HepG2 (cell line): Measurements from ENCODE around the gene USP25. TPM values are rescaled to one million over a fixed set of nuclear protein-coding genes. Genes with fewer than 3 reads are reported as not detected.

Experiments used
- ATAC-seq: fragments of 200-7000 bp; cut with Tn5 transposase; 3 replicates; pipeline ENCODE4 v1.9.1; 2020; ENCODE audit warnings: mild to moderate bottlenecking, moderate library complexity
- BruUV-seq: library from RNA; stranded (reverse); fragments of 400-500 nt; replicated peaks from 2 replicates; lab custom pipeline; 2021; lab: Mats Ljungman, UMichigan
- CTCF ChIA-PET: fragments of 300-600 bp; formaldehyde crosslinking; extraction: SDS; loops from one replicate; lab custom pipeline; 2021; ENCODE audit warnings: low total read pairs, inconsistent platforms, low intra/inter-chr PET ratio; lab: Yijun Ruan, JAX
- POLR2A ChIA-PET: fragments of 350-600 bp; sonication (Branson Sonifier 250); formaldehyde crosslinking; loops from one replicate; lab custom pipeline; 2020; ENCODE audit warnings: antibody characterized with exemption, inconsistent platforms; lab: Yijun Ruan, JAX
- DNase-seq: peaks from one replicate; pipeline ENCODE4 v3.0.0-alpha.2; 2015; ENCODE audit warnings: low spot score
- FAIRE-seq: peaks from 3 replicates; lab custom pipeline; 2011; peaks lifted over from hg19 to GRCh38; lab: Jason Lieb, UNC
- H2AFZ ChIP-seq: one replicate; pipeline ENCODE4 v1.6.1; 2011; ENCODE audit warnings: low read length, inconsistent platforms
- H3K27ac ChIP-seq: fragments of 300-600 bp; 3 replicates; pipeline ENCODE4 v1.8.0; 2011; ENCODE audit warnings: mixed run types, mild to moderate bottlenecking, mixed read lengths, low read length, inconsistent platforms; ENCODE audit not compliant: insufficient read depth; ENCODE audit errors: extremely low read length
- H3K27me3 ChIP-seq, 2 experiments: fragments of 200-600 bp in 1 of 2; 2 replicates in 1 of 2; 3 replicates in 1 of 2; pipeline versions ENCODE4 v1.6.0 to v1.8.0; 2011; ENCODE audit warnings: low read length in 2 of 2, mild to moderate bottlenecking in 2 of 2, moderate library complexity in 2 of 2, inconsistent platforms in 1 of 2; ENCODE audit not compliant: insufficient read depth in 2 of 2, control insufficient read depth in 1 of 2
- H3K36me3 ChIP-seq, 2 experiments: fragments of 200-600 bp in 1 of 2; replicated peaks in 1 of 2; 2 replicates in 1 of 2; 3 replicates in 1 of 2; pipeline versions ENCODE4 v1.5.1 to v1.8.0; 2011; ENCODE audit warnings: low read length in 2 of 2, inconsistent platforms in 1 of 2; ENCODE audit not compliant: insufficient read depth in 2 of 2, control insufficient read depth in 1 of 2
- H3K4me1 ChIP-seq: 2 replicates; pipeline ENCODE4 v1.5.1; 2012; ENCODE audit warnings: low read length, inconsistent platforms; ENCODE audit not compliant: insufficient read depth
- H3K4me2 ChIP-seq: 2 replicates; pipeline ENCODE4 v1.6.0; 2011; ENCODE audit warnings: low read depth, low read length, inconsistent platforms
- H3K4me3 ChIP-seq, 3 experiments: fragments of 200-600 bp in 1 of 3; sonication (generic), shearing (Covaris generic) in 1 of 3; replicated peaks in 1 of 3; 2 replicates each; pipeline ENCODE4 v1.5.1; 2011 to 2016; ENCODE audit warnings: low read length in 3 of 3, inconsistent platforms in 2 of 3, low read depth in 2 of 3, mild to moderate bottlenecking in 2 of 3, control low read depth in 1 of 3, mixed read lengths in 1 of 3; ENCODE audit not compliant: insufficient read depth in 1 of 3
- H3K79me2 ChIP-seq: one replicate; pipeline ENCODE4 v1.6.1; 2011; ENCODE audit warnings: low read length, inconsistent platforms; ENCODE audit not compliant: insufficient read depth
- H3K9ac ChIP-seq: 2 replicates; pipeline ENCODE4 v1.6.0; 2011; ENCODE audit warnings: mild to moderate bottlenecking, low read depth, low read length, inconsistent platforms; ENCODE audit not compliant: insufficient read depth
- H3K9me3 ChIP-seq: 2 replicates; pipeline ENCODE4 v1.5.1; 2012; ENCODE audit warnings: mild to moderate bottlenecking, low read length
- H4K20me1 ChIP-seq: 2 replicates; pipeline ENCODE4 v1.6.0; 2011; ENCODE audit warnings: inconsistent platforms, mild to moderate bottlenecking, low read length, moderate library complexity; ENCODE audit not compliant: insufficient read depth
- CREB1 ChIP-seq, 2 experiments: fragments of 450-650 bp in 1 of 2; IDR thresholded peaks; 2 replicates each; pipeline ENCODE4 v1.6.1; 2016 to 2017; ENCODE audit warnings: control low read depth in 1 of 2, mild to moderate bottlenecking in 1 of 2, missing compliant biosample characterization in 1 of 2, missing genetic modification characterization in 1 of 2
- CREM ChIP-seq, 2 experiments: sonication (generic) in 1 of 2; formaldehyde crosslinking in 1 of 2; IDR thresholded peaks; 2 replicates each; pipeline versions ENCODE4 v1.4.0 to v1.6.1; 2016 to 2020; ENCODE audit warnings: antibody characterized with exemption in 1 of 2, mild to moderate bottlenecking in 1 of 2, missing genetic modification reagents in 1 of 2
- FOSL2 ChIP-seq: sonication (generic); formaldehyde crosslinking; IDR thresholded peaks from 2 replicates; pipeline ENCODE4 v1.4.0; 2020; ENCODE audit warnings: missing genetic modification reagents
- HNRNPK ChIP-seq: fragments of 200-400 bp; formaldehyde crosslinking; IDR thresholded peaks from 2 replicates; pipeline ENCODE4 v1.6.1; 2018; ENCODE audit warnings: low read length, low read depth, moderate library complexity, mild to moderate bottlenecking; ENCODE audit not compliant: poor library complexity, severe bottlenecking
- KAT7 ChIP-seq: IDR thresholded peaks from 2 replicates; pipeline ENCODE4 v1.6.1; 2018; ENCODE audit warnings: borderline replicate concordance, missing compliant biosample characterization
- MTA1 ChIP-seq: sonication (generic); formaldehyde crosslinking; IDR thresholded peaks from 2 replicates; pipeline ENCODE4 v1.4.0; 2020; ENCODE audit warnings: missing genetic modification reagents, mild to moderate bottlenecking, borderline replicate concordance
- ZFP36L2 ChIP-seq: sonication (generic); formaldehyde crosslinking; IDR thresholded peaks from 2 replicates; pipeline ENCODE4 v1.4.0; 2020; ENCODE audit warnings: missing genetic modification reagents
- ZKSCAN8 ChIP-seq: IDR thresholded peaks from 2 replicates; pipeline ENCODE4 v1.6.1; 2016; ENCODE audit warnings: borderline replicate concordance, missing genetic modification reagents, missing compliant biosample characterization
- ZNF225 ChIP-seq: sonication (generic); formaldehyde crosslinking; IDR thresholded peaks from 2 replicates; pipeline ENCODE4 v1.4.0; 2020; ENCODE audit warnings: mild to moderate bottlenecking, missing genetic modification reagents
- ZNF326 ChIP-seq: sonication (generic); formaldehyde crosslinking; IDR thresholded peaks from 2 replicates; pipeline ENCODE4 v1.4.0; 2020; ENCODE audit warnings: missing genetic modification reagents, borderline replicate concordance
- ZNF451 ChIP-seq: sonication (generic); formaldehyde crosslinking; IDR thresholded peaks from 2 replicates; pipeline ENCODE4 v1.5.0; 2020; ENCODE audit warnings: mild to moderate bottlenecking, missing genetic modification reagents
- ZSCAN30 ChIP-seq: sonication (generic); formaldehyde crosslinking; IDR thresholded peaks from 2 replicates; pipeline ENCODE4 v1.5.0; 2020; ENCODE audit warnings: mild to moderate bottlenecking, missing genetic modification reagents
- WGBS: methylation state at CpG from one replicate; pipeline ENCODE4 v1.1.6; 2017; ENCODE audit warnings: low lambda C conversion rate; 5-methylcytosine and 5-hydroxymethylcytosine counted together
- in situ Hi-C: cut with HindIII; loops from 2 replicates; pipeline ENCODE4 v1.10.0; 2017; ENCODE audit warnings: low pct_unique_long_range_greater_than_20kb; ENCODE audit not compliant: extremely low pct_ligation_motif_present
- intact Hi-C: fragments of 100-400 bp; cut with micrococcal nuclease; formaldehyde crosslinking; loops from one replicate; pipeline ENCODE4 v1.10.0; 2022; ENCODE audit not compliant: unreplicated experiment
- polyA plus RNA-seq, 8 experiments: library from polyadenylated mRNA; depleted of rRNA in 3 of 8; stranded (reverse) in 7 of 8; unstranded in 1 of 8; fragments of >200 nt; fragmentation: Illumina TruSeq in 4 of 8; extraction: Trizol in 4 of 8; gene quantifications; 2 replicates each; pipeline versions ENCODE4 v1.2.1 to v1.2.3, GENCODE V29; 2011 to 2016; ENCODE audit warnings: low read depth in 4 of 8, missing spikeins in 1 of 8, mixed read lengths in 1 of 8; ENCODE audit not compliant: insufficient read depth in 1 of 8
- total RNA-seq, 5 experiments: library from RNA; depleted of rRNA; stranded (reverse); fragments of >200 nt; fragmentation: Illumina TruSeq; extraction: Trizol; gene quantifications; 2 replicates each; pipeline ENCODE4 v1.2.3, GENCODE V29; 2016; ENCODE audit warnings: low read depth in 1 of 5
- TF ChIP-seq, protein P1 (sequence below): fragments of 450-650 bp; IDR thresholded peaks from 2 replicates; pipeline ENCODE4 v1.6.1; 2016
- TF ChIP-seq, protein P2 (sequence below): sonication (generic); formaldehyde crosslinking; IDR thresholded peaks from 2 replicates; pipeline ENCODE4 v1.5.0; 2020; ENCODE audit warnings: mild to moderate bottlenecking, missing genetic modification reagents

USP25 gene
- total and polyA plus RNA-seq, 2 of the 13 experiments (the other 11 are each of a cell fraction or from before 2014, with no cell fraction given) = 12.4 to 26.3 TPM

DNA sequence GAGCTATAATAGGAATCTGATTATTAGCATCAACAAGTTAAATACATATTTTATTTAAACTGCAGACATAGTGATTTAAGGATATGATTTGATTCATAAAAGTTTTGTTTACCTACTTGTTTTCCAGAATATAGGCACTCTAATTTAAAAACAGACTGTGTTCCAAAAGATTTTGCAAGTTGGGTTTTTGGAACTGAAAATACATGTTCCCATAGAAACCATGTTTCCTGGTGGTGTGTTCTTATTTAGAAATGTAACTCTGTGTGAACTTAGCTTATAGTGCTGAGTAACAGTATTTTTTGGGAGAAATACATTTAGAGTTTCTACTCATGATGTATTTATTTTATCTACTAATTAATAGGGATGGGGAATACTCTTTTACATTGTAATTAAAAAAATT, 21.8 kb downstream of the USP25 start:
- no peak for TF ChIP-seq KAT7
- TF ChIP-seq ZFP36L2 (CRISPR knock-in tag) = no peak
- TF ChIP-seq, protein P1, sequence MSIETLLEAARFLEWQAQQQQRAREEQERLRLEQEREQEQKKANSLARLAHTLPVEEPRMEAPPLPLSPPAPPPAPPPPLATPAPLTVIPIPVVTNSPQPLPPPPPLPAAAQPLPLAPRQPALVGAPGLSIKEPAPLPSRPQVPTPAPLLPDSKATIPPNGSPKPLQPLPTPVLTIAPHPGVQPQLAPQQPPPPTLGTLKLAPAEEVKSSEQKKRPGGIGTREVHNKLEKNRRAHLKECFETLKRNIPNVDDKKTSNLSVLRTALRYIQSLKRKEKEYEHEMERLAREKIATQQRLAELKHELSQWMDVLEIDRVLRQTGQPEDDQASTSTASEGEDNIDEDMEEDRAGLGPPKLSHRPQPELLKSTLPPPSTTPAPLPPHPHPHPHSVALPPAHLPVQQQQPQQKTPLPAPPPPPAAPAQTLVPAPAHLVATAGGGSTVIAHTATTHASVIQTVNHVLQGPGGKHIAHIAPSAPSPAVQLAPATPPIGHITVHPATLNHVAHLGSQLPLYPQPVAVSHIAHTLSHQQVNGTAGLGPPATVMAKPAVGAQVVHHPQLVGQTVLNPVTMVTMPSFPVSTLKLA = no peak
- TF ChIP-seq MTA1 (CRISPR knock-in tag) = no peak
- TF ChIP-seq ZNF326 (CRISPR knock-in tag) = no peak
- no peak for TF ChIP-seq ZSCAN30 (CRISPR knock-in tag)
- in situ Hi-C loops (no loop called here), intact Hi-C loops (no loop called here)
- no peak for DNase-seq
- H3K4me2 ChIP-seq = no peak overlapping the region
- no peak overlapping the region for H3K4me3 ChIP-seq
- no peak overlapping the region for H2AFZ ChIP-seq
- POLR2A ChIA-PET = no interaction called here
- no peaks in the 10 kb centered on the region for H3K36me3 ChIP-seq
- no peaks in the 10 kb centered on the region for H3K9me3 ChIP-seq
- no peak overlapping the region for H3K9ac ChIP-seq
- no peaks in the 10 kb centered on the region for H3K27me3 ChIP-seq
- H3K4me1 ChIP-seq = peaks cover 64% of the 10 kb centered on the region
- FAIRE-seq = no peak
- CTCF ChIA-PET = no interaction called here
- BruUV-seq = no TSS peak
- no peak for ATAC-seq
- H3K79me2 ChIP-seq = peaks cover 91% of the 10 kb centered on the region
- 0 out of 2 replicates have a peak, but pooled peaks cover 4% of the 10 kb centered on the region for H4K20me1 ChIP-seq
- no peak overlapping the region for H3K27ac ChIP-seq

DNA sequence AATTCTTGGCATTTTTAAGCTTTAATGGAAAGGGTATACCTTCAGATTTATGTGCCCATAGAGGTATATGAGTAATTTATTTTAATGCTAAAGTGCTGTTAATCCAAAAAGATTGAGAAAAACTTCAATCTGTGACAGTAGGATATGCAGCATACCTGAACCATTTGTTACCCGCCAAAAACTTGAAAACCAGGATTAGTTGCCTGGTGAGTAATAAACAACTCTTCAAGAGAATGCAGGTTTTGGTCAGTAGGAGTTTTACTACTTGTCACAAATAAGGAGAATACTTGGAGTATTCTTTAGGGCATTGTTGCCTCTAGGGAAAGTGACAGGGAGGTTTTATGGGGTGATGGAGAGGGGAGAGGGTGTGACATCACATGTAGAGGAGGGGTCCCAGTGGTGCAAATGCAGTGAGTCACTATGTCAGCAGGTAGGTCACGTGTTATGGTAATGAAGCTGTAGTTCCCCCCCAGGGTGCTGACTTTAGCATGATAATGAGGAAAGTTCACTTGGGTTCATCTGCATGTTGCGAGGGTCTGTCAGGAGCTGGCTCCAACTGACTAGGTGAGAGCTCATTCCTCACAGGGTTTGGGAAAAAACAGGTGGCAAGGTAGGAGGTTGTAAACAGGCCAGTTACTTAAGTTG, 23.1 kb downstream of the USP25 start:
- no peak for DNase-seq
- H2AFZ ChIP-seq = no peak overlapping the region
- no peaks in the 10 kb centered on the region for H3K27me3 ChIP-seq
- peaks cover 5% of the 10 kb centered on the region; the same call in 1 of the 2 replicates for H3K9me3 ChIP-seq
- no peak for ATAC-seq
- no peaks in the 10 kb centered on the region for H3K36me3 ChIP-seq
- no peak for TF ChIP-seq ZNF451
- TF ChIP-seq, protein P2, sequence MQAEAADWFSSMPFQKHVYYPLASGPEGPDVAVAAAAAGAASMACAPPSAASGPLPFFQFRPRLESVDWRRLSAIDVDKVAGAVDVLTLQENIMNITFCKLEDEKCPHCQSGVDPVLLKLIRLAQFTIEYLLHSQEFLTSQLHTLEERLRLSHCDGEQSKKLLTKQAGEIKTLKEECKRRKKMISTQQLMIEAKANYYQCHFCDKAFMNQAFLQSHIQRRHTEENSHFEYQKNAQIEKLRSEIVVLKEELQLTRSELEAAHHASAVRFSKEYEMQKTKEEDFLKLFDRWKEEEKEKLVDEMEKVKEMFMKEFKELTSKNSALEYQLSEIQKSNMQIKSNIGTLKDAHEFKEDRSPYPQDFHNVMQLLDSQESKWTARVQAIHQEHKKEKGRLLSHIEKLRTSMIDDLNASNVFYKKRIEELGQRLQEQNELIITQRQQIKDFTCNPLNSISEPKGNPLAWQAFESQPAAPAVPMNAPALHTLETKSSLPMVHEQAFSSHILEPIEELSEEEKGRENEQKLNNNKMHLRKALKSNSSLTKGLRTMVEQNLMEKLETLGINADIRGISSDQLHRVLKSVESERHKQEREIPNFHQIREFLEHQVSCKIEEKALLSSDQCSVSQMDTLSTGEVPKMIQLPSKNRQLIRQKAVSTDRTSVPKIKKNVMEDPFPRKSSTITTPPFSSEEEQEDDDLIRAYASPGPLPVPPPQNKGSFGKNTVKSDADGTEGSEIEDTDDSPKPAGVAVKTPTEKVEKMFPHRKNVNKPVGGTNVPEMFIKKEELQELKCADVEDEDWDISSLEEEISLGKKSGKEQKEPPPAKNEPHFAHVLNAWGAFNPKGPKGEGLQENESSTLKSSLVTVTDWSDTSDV = no peak
- 0 out of 2 replicates have a peak, but pooled peaks have one; percentile 28 for TF ChIP-seq FOSL2 (CRISPR knock-in tag)
- no peak for TF ChIP-seq ZNF225
- TF ChIP-seq ZKSCAN8 = no peak
- no peak for TF ChIP-seq CREM (IDR thresholded peaks at IDR 0.05)
- no peak for TF ChIP-seq CREM (CRISPR knock-in tag; IDR thresholded peaks at IDR 0.05)
- TF ChIP-seq CREB1 (IDR thresholded peaks at IDR 0.05) = peak; percentile 40; the same call in 1 of the 2 replicates
- no peak for TF ChIP-seq CREB1 (CRISPR knock-in tag; IDR thresholded peaks at IDR 0.05)
- no peak for TF ChIP-seq HNRNPK
- 99% methylated on average over 3 of the region's 3 CpGs for WGBS
- 0 out of 2 replicates have a peak, but pooled peaks cover 4% of the 10 kb centered on the region for H4K20me1 ChIP-seq
- CTCF ChIA-PET = no interaction called here
- H3K27ac ChIP-seq = no peak overlapping the region
- intact Hi-C loops (no loop called here), in situ Hi-C loops (no loop called here)
- BruUV-seq = no TSS peak
- H3K79me2 ChIP-seq = peaks cover 90% of the 10 kb centered on the region
- H3K4me2 ChIP-seq = no peak overlapping the region
- FAIRE-seq = no peak
- H3K4me1 ChIP-seq = peaks cover 61% of the 10 kb centered on the region
- H3K4me3 ChIP-seq = no peak overlapping the region
- no peak overlapping the region for H3K9ac ChIP-seq
- POLR2A ChIA-PET = no interaction called here
